ENCODE measurements around the gene SPPL3.

DNA sequence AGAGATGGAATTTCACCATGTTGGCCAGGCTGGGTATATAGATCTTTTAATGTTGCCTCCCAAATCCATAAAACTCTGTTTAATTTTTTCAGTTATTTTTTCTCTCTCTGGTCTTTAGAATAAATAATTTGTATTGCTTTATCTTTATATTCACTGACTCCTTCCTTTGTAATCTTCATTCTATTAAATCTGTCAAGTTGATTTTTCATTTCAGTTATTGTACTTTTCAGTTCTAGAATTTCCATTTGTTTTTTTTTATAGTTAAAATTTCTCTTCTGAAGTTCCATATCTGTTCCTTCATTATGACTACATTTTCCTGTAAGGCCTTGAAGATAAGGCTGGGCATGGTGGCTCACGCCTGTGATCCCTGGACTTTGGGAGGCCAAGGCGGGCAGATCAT is 13.6 kb upstream of the SPPL3 start:
- TF ChIP-seq, protein P1, sequence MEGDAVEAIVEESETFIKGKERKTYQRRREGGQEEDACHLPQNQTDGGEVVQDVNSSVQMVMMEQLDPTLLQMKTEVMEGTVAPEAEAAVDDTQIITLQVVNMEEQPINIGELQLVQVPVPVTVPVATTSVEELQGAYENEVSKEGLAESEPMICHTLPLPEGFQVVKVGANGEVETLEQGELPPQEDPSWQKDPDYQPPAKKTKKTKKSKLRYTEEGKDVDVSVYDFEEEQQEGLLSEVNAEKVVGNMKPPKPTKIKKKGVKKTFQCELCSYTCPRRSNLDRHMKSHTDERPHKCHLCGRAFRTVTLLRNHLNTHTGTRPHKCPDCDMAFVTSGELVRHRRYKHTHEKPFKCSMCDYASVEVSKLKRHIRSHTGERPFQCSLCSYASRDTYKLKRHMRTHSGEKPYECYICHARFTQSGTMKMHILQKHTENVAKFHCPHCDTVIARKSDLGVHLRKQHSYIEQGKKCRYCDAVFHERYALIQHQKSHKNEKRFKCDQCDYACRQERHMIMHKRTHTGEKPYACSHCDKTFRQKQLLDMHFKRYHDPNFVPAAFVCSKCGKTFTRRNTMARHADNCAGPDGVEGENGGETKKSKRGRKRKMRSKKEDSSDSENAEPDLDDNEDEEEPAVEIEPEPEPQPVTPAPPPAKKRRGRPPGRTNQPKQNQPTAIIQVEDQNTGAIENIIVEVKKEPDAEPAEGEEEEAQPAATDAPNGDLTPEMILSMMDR (IDR thresholded peaks at IDR 0.05 in 2 of 3, conservative IDR thresholded peaks at IDR 0.05 in 1 of 3; ENCODE audit: borderline replicate concordance in 1 of 3, insufficient read depth in 1 of 3, low read depth in 2 of 3, low read length in 2 of 3): no peak
- TF ChIP-seq SRF (IDR thresholded peaks at IDR 0.05; ENCODE audit: low read depth) (no peak), ZNF274 (IDR thresholded peaks at IDR 0.05; ENCODE audit: low read depth, low read length) (no peak), POLR2A (IDR thresholded peaks at IDR 0.05; ENCODE audit: borderline replicate concordance, extremely low read depth, insufficient read depth, insufficient read length) (no peak), SIN3A (IDR thresholded peaks at IDR 0.05; ENCODE audit: low read depth) (no peak), EZH2 (IDR thresholded peaks at IDR 0.05) (no peak), SP1 (IDR thresholded peaks at IDR 0.05; ENCODE audit: low read depth) (no peak), POLR2AphosphoS5 (IDR thresholded peaks at IDR 0.05; ENCODE audit: low read depth, low read length) (no peak), TCF7L2 (IDR thresholded peaks at IDR 0.05; ENCODE audit: borderline replicate concordance, extremely low read depth, insufficient read depth, insufficient read length) (no peak), ZFX (IDR thresholded peaks at IDR 0.05) (no peak), EGR1 (IDR thresholded peaks at IDR 0.05; ENCODE audit: low read depth) (no peak)
- TF ChIP-seq, protein P2, sequence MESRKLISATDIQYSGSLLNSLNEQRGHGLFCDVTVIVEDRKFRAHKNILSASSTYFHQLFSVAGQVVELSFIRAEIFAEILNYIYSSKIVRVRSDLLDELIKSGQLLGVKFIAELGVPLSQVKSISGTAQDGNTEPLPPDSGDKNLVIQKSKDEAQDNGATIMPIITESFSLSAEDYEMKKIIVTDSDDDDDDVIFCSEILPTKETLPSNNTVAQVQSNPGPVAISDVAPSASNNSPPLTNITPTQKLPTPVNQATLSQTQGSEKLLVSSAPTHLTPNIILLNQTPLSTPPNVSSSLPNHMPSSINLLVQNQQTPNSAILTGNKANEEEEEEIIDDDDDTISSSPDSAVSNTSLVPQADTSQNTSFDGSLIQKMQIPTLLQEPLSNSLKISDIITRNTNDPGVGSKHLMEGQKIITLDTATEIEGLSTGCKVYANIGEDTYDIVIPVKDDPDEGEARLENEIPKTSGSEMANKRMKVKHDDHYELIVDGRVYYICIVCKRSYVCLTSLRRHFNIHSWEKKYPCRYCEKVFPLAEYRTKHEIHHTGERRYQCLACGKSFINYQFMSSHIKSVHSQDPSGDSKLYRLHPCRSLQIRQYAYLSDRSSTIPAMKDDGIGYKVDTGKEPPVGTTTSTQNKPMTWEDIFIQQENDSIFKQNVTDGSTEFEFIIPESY (IDR thresholded peaks at IDR 0.05; ENCODE audit: extremely low read depth, insufficient replicate concordance, low read length): no peak

Data from HCT116 (cell line).